ENCODE data around the gene C8G. TPM values are rescaled to one million over a fixed set of nuclear protein-coding genes. Genes with fewer than 3 reads are reported as not detected.

Gene C8G
- total RNA-seq, 1 donor from 2014 or later = 1.7 TPM

DNA sequence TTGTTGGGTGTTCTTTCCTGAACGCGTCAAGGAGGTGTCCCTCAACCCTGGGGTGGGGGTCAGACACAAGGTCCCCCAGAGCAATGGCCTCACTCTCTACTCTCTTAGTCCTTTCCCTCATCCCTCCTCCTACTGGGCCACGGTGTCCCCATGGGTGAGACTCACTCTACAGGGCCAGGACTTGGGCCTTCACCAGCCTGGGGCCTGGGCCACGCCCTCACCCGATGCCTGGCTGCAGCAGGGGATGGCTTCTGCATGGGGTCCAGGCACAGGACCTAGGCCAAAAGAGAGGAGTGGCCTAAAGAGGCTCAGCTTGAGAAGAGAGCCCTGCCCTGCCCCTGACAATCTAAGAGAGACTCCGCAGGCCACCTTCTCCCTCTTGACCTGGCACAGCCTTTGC is 12.9 kb downstream of the C8G start:
- H3K27ac Mint-ChIP-seq (ENCODE audit: unreplicated experiment) = no peak overlapping the region
- H3K4me1 Mint-ChIP-seq (ENCODE audit: unreplicated experiment) = peaks cover 12% of the 10 kb centered on the region
- no peaks in the 10 kb centered on the region for H3K9me3 Mint-ChIP-seq (ENCODE audit: unreplicated experiment)
- TF ChIP-seq, protein P1, sequence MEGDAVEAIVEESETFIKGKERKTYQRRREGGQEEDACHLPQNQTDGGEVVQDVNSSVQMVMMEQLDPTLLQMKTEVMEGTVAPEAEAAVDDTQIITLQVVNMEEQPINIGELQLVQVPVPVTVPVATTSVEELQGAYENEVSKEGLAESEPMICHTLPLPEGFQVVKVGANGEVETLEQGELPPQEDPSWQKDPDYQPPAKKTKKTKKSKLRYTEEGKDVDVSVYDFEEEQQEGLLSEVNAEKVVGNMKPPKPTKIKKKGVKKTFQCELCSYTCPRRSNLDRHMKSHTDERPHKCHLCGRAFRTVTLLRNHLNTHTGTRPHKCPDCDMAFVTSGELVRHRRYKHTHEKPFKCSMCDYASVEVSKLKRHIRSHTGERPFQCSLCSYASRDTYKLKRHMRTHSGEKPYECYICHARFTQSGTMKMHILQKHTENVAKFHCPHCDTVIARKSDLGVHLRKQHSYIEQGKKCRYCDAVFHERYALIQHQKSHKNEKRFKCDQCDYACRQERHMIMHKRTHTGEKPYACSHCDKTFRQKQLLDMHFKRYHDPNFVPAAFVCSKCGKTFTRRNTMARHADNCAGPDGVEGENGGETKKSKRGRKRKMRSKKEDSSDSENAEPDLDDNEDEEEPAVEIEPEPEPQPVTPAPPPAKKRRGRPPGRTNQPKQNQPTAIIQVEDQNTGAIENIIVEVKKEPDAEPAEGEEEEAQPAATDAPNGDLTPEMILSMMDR (IDR thresholded peaks at IDR 0.05) = no peak
- no peaks in the 10 kb centered on the region for H3K36me3 Mint-ChIP-seq (ENCODE audit: unreplicated experiment)
- H3K4me3 Mint-ChIP-seq (ENCODE audit: unreplicated experiment) = no peak overlapping the region
- DNase-seq (ENCODE audit: extremely low spot score, unreplicated experiment) = no peak
- H3K27me3 Mint-ChIP-seq (ENCODE audit: unreplicated experiment) = no peaks in the 10 kb centered on the region

DNA sequence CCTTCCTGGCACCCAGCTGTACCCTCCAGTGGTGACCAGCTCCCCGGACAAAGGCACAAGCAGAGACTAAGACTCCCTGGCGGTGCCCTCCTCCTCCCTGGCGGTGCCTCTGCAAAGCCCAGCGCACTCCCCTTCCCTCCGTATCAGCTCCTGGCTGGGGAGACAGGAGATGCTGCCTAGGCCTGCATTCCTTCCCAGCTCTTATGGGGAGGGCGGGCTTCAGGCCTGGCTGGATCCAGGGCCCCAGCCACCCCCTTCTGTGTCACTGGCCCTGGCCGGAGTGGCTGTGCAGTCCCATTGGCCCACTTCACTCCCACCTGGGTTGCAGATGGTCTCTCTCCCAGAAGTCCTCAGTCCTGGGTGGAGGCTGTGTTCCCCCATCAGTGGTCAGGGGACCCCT is 13.4 kb downstream of the C8G start:
- Mint-ChIP-seq H3K4me3 (ENCODE audit: unreplicated experiment) (no peak overlapping the region), H3K27me3 (ENCODE audit: unreplicated experiment) (no peaks in the 10 kb centered on the region), H3K27ac (ENCODE audit: unreplicated experiment) (no peak overlapping the region), H3K4me1 (ENCODE audit: unreplicated experiment) (peaks cover 18% of the 10 kb centered on the region), H3K36me3 (ENCODE audit: unreplicated experiment) (no peaks in the 10 kb centered on the region), H3K9me3 (ENCODE audit: unreplicated experiment) (no peaks in the 10 kb centered on the region)
- DNase-seq (ENCODE audit: extremely low spot score, unreplicated experiment) = no peak
- TF ChIP-seq, protein P1 (IDR thresholded peaks at IDR 0.05) = no peak

DNA sequence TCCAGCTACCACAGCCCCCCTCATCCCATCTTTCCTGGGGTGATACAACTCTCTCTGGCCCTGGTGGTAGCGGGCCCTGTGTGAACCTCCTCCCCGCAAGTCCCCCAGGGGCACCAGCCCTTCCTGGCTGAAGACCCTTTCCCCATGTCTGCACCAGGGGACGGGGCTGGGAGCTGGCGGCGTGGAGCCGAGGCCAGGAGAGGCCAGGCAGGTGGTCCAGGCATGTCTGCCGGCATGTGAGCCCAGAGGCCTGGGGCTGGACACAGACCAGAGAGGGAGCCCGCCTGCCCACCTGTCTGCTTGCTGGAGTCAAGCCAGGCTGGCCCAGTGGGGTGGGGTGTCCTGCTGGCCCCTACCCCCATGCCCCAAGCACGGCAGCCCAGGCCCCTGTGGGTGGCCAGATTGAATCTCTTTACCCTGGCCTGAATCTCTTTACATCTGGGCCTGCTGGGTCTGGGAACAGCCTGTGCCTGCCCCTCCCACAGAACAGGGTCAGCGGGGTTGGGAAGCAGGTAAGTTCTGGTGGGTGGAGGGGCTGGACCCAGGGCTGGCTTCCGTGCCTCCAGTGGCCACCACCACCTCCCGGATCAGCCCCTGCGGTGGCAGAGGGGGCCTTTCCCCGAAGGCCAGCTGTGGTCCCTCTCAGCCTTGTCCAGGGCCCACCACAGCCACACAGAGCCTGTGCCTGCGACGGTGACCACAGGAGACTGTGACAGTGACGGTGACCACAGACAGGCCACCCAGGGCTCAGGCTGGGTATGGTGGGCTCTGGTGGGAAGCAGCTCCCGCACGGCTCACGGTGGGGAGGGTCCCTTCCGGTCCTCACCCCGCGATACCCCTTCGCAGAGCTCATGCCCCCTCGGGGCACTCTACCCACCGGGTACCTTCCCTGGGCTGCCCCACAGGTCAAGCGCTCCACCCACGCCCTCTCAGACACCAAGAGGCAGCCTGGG is 14.1 kb downstream of the C8G start:
- Mint-ChIP-seq H3K4me3 (ENCODE audit: unreplicated experiment) (no peak overlapping the region), H3K36me3 (ENCODE audit: unreplicated experiment) (no peaks in the 10 kb centered on the region), H3K27ac (ENCODE audit: unreplicated experiment) (no peak overlapping the region), H3K27me3 (ENCODE audit: unreplicated experiment) (no peaks in the 10 kb centered on the region), H3K4me1 (ENCODE audit: unreplicated experiment) (peaks cover 18% of the 10 kb centered on the region), H3K9me3 (ENCODE audit: unreplicated experiment) (no peaks in the 10 kb centered on the region)
- TF ChIP-seq, protein P1 (IDR thresholded peaks at IDR 0.05) = no peak
- no peak for DNase-seq (ENCODE audit: extremely low spot score, unreplicated experiment)

DNA sequence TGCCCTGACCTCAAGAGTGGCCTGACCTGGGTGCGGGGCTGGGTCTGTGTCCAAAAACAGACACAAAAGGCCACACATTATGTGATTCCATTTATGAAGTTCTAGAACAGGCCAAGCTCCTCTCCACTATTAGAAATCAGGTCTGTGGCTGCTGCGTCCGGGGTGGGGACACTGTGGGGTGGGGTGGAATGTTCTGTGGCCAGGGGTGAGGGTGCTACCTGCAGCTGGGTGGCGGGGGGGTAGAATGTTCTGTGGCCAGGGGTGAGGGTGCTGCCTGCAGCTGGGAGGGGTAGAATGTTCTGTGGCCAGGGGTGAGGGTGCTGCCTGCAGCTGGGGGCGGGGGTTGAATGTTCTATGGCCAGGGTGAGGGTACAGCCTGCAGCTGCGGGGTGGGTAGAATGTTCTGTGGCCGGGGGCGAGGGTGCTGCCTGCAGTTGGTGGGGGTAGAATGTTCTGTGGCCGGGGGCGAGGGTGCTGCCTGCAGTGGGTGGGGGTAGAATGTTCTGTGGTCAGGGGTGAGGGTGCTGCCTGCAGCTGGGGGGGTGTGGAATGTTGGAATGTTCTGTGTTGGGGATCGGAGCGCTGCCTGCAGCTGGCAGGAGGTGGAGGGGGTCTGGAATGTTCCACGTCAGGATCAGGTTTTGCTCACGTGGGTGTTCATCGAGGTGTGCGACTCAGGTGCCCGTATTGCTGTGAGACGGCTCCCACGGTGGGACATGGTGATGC is 15.3 kb downstream of the C8G start:
- Mint-ChIP-seq H3K27ac (ENCODE audit: unreplicated experiment) (no peak overlapping the region), H3K27me3 (ENCODE audit: unreplicated experiment) (no peaks in the 10 kb centered on the region), H3K4me1 (ENCODE audit: unreplicated experiment) (peaks cover 20% of the 10 kb centered on the region), H3K4me3 (ENCODE audit: unreplicated experiment) (no peak overlapping the region), H3K36me3 (ENCODE audit: unreplicated experiment) (no peaks in the 10 kb centered on the region), H3K9me3 (ENCODE audit: unreplicated experiment) (no peaks in the 10 kb centered on the region)
- DNase-seq (ENCODE audit: extremely low spot score, unreplicated experiment) = no peak
- TF ChIP-seq, protein P1 (IDR thresholded peaks at IDR 0.05) = no peak

DNA sequence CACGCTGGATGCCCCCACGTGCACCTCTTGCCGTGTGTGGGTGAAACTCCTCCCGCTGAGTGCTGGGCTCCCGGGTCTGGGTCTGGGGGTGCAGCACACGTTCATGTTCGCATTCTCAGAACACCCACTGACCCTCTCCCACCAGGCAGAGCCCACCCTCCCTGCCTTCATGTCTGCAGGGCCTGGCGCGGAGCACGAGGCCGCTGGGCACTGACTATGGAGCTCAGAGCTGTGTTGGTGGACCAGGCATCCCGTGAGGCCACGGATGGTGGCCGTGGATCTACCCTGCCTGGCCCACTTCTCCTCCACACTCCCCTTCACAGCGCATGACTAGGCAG is 15.9 kb downstream of the C8G start:
- Mint-ChIP-seq H3K27me3 (ENCODE audit: unreplicated experiment) (peaks cover 2% of the 10 kb centered on the region), H3K4me1 (ENCODE audit: unreplicated experiment) (peaks cover 20% of the 10 kb centered on the region), H3K36me3 (ENCODE audit: unreplicated experiment) (no peaks in the 10 kb centered on the region)

More for the DNA sequence above, 15.9 kb downstream of the C8G start:
- Mint-ChIP-seq H3K9me3 (ENCODE audit: unreplicated experiment) (no peaks in the 10 kb centered on the region), H3K4me3 (ENCODE audit: unreplicated experiment) (no peak overlapping the region), H3K27ac (ENCODE audit: unreplicated experiment) (no peak overlapping the region)
- DNase-seq (ENCODE audit: extremely low spot score, unreplicated experiment) = no peak
- TF ChIP-seq, protein P1 (IDR thresholded peaks at IDR 0.05) = no peak

Measured in osteocyte (in vitro differentiated cells).